MM.1S (cell line): ENCODE measurements around the gene TNIK.

Experiments
- DNase-seq: peaks from one replicate; pipeline ENCODE4 v3.0.0-alpha.2; 2015
- H2AFZ ChIP-seq: fragments of 300-600 bp; sonication (generic); 2 replicates; pipeline ENCODE4 v1.6.0; 2016; ENCODE audit warnings: antibody characterized with exemption, low read length
- H3F3A ChIP-seq: fragments of 300-600 bp; sonication (generic); 2 replicates; pipeline ENCODE4 v1.6.1; 2016; ENCODE audit warnings: mild to moderate bottlenecking, antibody characterized with exemption, low read length, moderate library complexity, mixed read lengths; ENCODE audit not compliant: insufficient read depth
- H3K27ac ChIP-seq: fragments of 300-600 bp; sonication (generic); 2 replicates; pipeline ENCODE4 v1.5.1; 2016; ENCODE audit warnings: mild to moderate bottlenecking, low read length
- H3K27me3 ChIP-seq: fragments of 300-600 bp; sonication (generic); replicated peaks from 2 replicates; pipeline ENCODE4 v1.6.0; 2016; ENCODE audit warnings: low read length; ENCODE audit not compliant: insufficient read depth
- H3K36me3 ChIP-seq: fragments of 300-600 bp; sonication (generic); replicated peaks from 2 replicates; pipeline ENCODE4 v1.6.1; 2016; ENCODE audit warnings: mild to moderate bottlenecking, low read length, mixed read lengths; ENCODE audit not compliant: insufficient read depth
- H3K4me1 ChIP-seq: fragments of 300-600 bp; sonication (generic); 2 replicates; pipeline ENCODE4 v1.6.1; 2016; ENCODE audit warnings: low read length, mixed read lengths
- H3K4me2 ChIP-seq: fragments of 300-600 bp; sonication (generic); 2 replicates; pipeline ENCODE4 v1.6.0; 2016; ENCODE audit warnings: low read depth, low read length
- H3K4me3 ChIP-seq: fragments of 300-600 bp; sonication (generic); 2 replicates; pipeline ENCODE4 v1.5.1; 2016; ENCODE audit warnings: low read length, mixed read lengths
- H3K79me2 ChIP-seq: fragments of 300-600 bp; sonication (generic); 2 replicates; pipeline ENCODE4 v1.6.1; 2016; ENCODE audit warnings: mixed run types, low read length, mixed read lengths
- H3K9ac ChIP-seq: fragments of 300-600 bp; sonication (generic); 2 replicates; pipeline ENCODE4 v1.6.1; 2016; ENCODE audit warnings: low read length, mixed read lengths
- H3K9me2 ChIP-seq: fragments of 300-600 bp; sonication (generic); replicated peaks from 2 replicates; pipeline ENCODE4 v1.6.1; 2016; ENCODE audit warnings: mild to moderate bottlenecking, low read length, mixed read lengths; ENCODE audit not compliant: insufficient read depth
- H3K9me3 ChIP-seq: fragments of 300-600 bp; sonication (generic); replicated peaks from 2 replicates; pipeline ENCODE4 v1.6.1; 2016; ENCODE audit warnings: mild to moderate bottlenecking, low read length, mixed read lengths; ENCODE audit not compliant: insufficient read depth
- H4K20me1 ChIP-seq: fragments of 300-600 bp; sonication (generic); 2 replicates; pipeline ENCODE4 v1.6.1; 2016; ENCODE audit warnings: mild to moderate bottlenecking, low read length, moderate library complexity, mixed read lengths; ENCODE audit not compliant: insufficient read depth
- EZH2 ChIP-seq: fragments of 300-600 bp; sonication (generic); optimal IDR thresholded peaks from 2 replicates; pipeline ENCODE3; 2017; ENCODE audit warnings: low read depth, mild to moderate bottlenecking, antibody characterized with exemption, low read length, mixed read lengths
- EZH2phosphoT487 ChIP-seq: fragments of 300-600 bp; sonication (generic); IDR thresholded peaks from 2 replicates; pipeline ENCODE4 v1.6.1; 2018; ENCODE audit warnings: antibody characterized with exemption, low read length
- TF ChIP-seq, protein P1 (sequence below): fragments of 300-600 bp; sonication (generic); IDR thresholded peaks from 2 replicates; pipeline ENCODE4 v1.5.1; 2016; ENCODE audit warnings: antibody characterized with exemption, low read length, mixed read lengths

The TNIK gene

DNA sequence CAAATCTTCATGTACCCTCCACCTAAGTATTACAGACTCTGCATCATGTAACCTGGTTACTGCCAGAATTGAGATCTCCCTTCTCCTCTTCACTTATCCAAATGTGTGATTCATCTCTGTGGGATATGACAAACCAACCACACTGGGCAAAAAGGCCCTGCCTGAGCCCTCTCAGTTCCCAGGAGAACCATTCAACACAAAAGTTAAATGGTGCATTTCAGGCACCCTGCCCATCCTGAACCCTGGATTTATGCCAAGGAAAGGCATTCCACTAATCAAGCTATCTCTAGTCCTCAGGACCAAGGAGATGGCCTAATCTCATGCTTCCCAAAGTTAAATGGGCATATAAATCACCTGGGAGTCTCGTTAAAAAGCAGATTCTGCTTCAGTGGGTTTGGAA lies 108.5 kb downstream of the TNIK start:
- TF ChIP-seq, protein P1, sequence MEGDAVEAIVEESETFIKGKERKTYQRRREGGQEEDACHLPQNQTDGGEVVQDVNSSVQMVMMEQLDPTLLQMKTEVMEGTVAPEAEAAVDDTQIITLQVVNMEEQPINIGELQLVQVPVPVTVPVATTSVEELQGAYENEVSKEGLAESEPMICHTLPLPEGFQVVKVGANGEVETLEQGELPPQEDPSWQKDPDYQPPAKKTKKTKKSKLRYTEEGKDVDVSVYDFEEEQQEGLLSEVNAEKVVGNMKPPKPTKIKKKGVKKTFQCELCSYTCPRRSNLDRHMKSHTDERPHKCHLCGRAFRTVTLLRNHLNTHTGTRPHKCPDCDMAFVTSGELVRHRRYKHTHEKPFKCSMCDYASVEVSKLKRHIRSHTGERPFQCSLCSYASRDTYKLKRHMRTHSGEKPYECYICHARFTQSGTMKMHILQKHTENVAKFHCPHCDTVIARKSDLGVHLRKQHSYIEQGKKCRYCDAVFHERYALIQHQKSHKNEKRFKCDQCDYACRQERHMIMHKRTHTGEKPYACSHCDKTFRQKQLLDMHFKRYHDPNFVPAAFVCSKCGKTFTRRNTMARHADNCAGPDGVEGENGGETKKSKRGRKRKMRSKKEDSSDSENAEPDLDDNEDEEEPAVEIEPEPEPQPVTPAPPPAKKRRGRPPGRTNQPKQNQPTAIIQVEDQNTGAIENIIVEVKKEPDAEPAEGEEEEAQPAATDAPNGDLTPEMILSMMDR = no peak
- TF ChIP-seq EZH2phosphoT487 = no peak
- no peak for TF ChIP-seq EZH2
- Histone ChIP-seq H4K20me1 (no peaks in the 10 kb centered on the region), H3K36me3 (no peaks in the 10 kb centered on the region), H3K9ac (no peak overlapping the region), H3K4me1 (no peaks in the 10 kb centered on the region), H3F3A (no peaks in the 10 kb centered on the region), H3K79me2 (no peaks in the 10 kb centered on the region), H3K27me3 (no peaks in the 10 kb centered on the region), H3K27ac (no peak overlapping the region), H3K9me3 (no peaks in the 10 kb centered on the region), H2AFZ (no peak overlapping the region), H3K4me2 (no peak overlapping the region), H3K4me3 (no peak overlapping the region), H3K9me2 (no peaks in the 10 kb centered on the region)
- no peak for DNase-seq

DNA sequence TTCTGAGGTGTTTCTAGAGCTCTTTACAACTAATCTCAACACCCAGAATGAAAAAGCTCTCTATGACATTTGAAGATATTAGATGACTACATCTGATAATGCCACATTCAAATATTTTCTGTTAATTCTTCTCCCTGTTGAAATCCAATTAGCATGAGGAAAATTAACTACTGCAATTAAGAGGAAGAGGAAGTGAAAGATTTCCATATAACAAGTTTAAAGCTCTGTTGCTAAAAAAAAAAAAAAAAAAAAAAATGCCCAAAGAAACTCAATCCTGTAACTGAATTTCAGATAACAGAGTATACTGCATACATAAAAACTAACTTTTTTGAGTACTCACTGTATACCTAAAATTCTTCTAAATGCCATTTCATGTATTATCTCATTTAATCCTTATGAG lies 109.8 kb downstream of the TNIK start:
- H3K9ac ChIP-seq = no peak overlapping the region
- H3K4me1 ChIP-seq = no peaks in the 10 kb centered on the region
- no peak overlapping the region for H3K4me2 ChIP-seq
- H3K9me2 ChIP-seq = no peaks in the 10 kb centered on the region
- no peak for TF ChIP-seq EZH2phosphoT487
- TF ChIP-seq EZH2 = no peak
- TF ChIP-seq, protein P1 = no peak
- no peak overlapping the region for H3K4me3 ChIP-seq
- no peak for DNase-seq
- H3K79me2 ChIP-seq = no peaks in the 10 kb centered on the region
- no peaks in the 10 kb centered on the region for H3K36me3 ChIP-seq
- no peak overlapping the region for H2AFZ ChIP-seq
- H3K27ac ChIP-seq = no peak overlapping the region
- H3K27me3 ChIP-seq = no peaks in the 10 kb centered on the region
- no peaks in the 10 kb centered on the region for H3F3A ChIP-seq
- H4K20me1 ChIP-seq = no peaks in the 10 kb centered on the region
- no peaks in the 10 kb centered on the region for H3K9me3 ChIP-seq

- Histone ChIP-seq H3K4me1 (no peaks in the 10 kb centered on the region), H3F3A (no peaks in the 10 kb centered on the region), H4K20me1 (no peaks in the 10 kb centered on the region), H3K27ac (no peak overlapping the region), H3K4me3 (no peak overlapping the region), H3K27me3 (no peaks in the 10 kb centered on the region), H3K79me2 (no peaks in the 10 kb centered on the region), H3K4me2 (no peak overlapping the region), H3K9ac (no peak overlapping the region), H2AFZ (no peak overlapping the region), H3K36me3 (no peaks in the 10 kb centered on the region), H3K9me3 (no peaks in the 10 kb centered on the region), H3K9me2 (no peaks in the 10 kb centered on the region)
- no peak for DNase-seq
- no peak for TF ChIP-seq EZH2
- TF ChIP-seq, protein P1 = no peak
- no peak for TF ChIP-seq EZH2phosphoT487
Observed at GRCh38 chr3:171349392-171349791, 110.8 kb downstream of the TNIK start.

GRCh38 chr3:171348121-171348520 lies 112.1 kb downstream of the TNIK start:
- H3K4me2 ChIP-seq = no peak overlapping the region
- TF ChIP-seq, protein P1 = no peak
- TF ChIP-seq EZH2phosphoT487 = no peak
- TF ChIP-seq EZH2 = no peak

More at GRCh38 chr3:171348121-171348520, 112.1 kb downstream of the TNIK start:
- no peak overlapping the region for H2AFZ ChIP-seq
- no peak for DNase-seq
- no peak overlapping the region for H3K9ac ChIP-seq
- H3K36me3 ChIP-seq = no peaks in the 10 kb centered on the region
- no peaks in the 10 kb centered on the region for H4K20me1 ChIP-seq
- no peaks in the 10 kb centered on the region for H3F3A ChIP-seq
- no peak overlapping the region for H3K27ac ChIP-seq
- H3K4me3 ChIP-seq = no peak overlapping the region
- no peaks in the 10 kb centered on the region for H3K4me1 ChIP-seq
- H3K79me2 ChIP-seq = no peaks in the 10 kb centered on the region
- no peaks in the 10 kb centered on the region for H3K9me3 ChIP-seq
- no peaks in the 10 kb centered on the region for H3K27me3 ChIP-seq
- no peaks in the 10 kb centered on the region for H3K9me2 ChIP-seq
